SK-N-SH (cell line): Measurements from ENCODE around the gene ABCC4.

Experiments
- ELF1 ChIP-seq: IDR thresholded peaks from 2 replicates; pipeline ENCODE4 v1.4.0; 2012
- EP300 ChIP-seq, 2 experiments: IDR thresholded peaks; 2 replicates each; pipeline versions ENCODE4 v1.4.0 to v1.6.1; 2012; ENCODE audit warnings: borderline replicate concordance in 1 of 2, low read depth in 1 of 2, low read length in 1 of 2
- EZH2phosphoT487 ChIP-seq: fragments of 200-600 bp; sonication (generic); IDR thresholded peaks from 2 replicates; pipeline ENCODE4 v1.6.1; 2017; ENCODE audit warnings: low read depth, mixed run types, mild to moderate bottlenecking, antibody characterized with exemption, moderate library complexity, borderline replicate concordance
- FOXM1 ChIP-seq: IDR thresholded peaks from 2 replicates; pipeline ENCODE4 v1.4.0; 2012; ENCODE audit warnings: low read depth, mild to moderate bottlenecking
- JUND ChIP-seq: IDR thresholded peaks from 2 replicates; pipeline ENCODE4 v1.4.0; 2012
- POLR2AphosphoS5 ChIP-seq: IDR thresholded peaks from 2 replicates; pipeline ENCODE4 v1.6.1; 2012; ENCODE audit warnings: low read depth, low read length
- RAD21 ChIP-seq: IDR thresholded peaks from 2 replicates; pipeline ENCODE4 v1.6.1; 2012; ENCODE audit warnings: mild to moderate bottlenecking, low read length
- TAF1 ChIP-seq: IDR thresholded peaks from 2 replicates; pipeline ENCODE4 v1.6.1; 2012; ENCODE audit warnings: low read depth, mild to moderate bottlenecking, low read length, moderate library complexity, borderline replicate concordance
- YY1 ChIP-seq: IDR thresholded peaks from 2 replicates; pipeline ENCODE4 v1.4.0; 2012; ENCODE audit warnings: low read depth, mild to moderate bottlenecking
- TF ChIP-seq, protein P1 (sequence below): IDR thresholded peaks from 2 replicates; pipeline ENCODE4 v1.6.1; 2012; ENCODE audit warnings: mild to moderate bottlenecking, low read depth, low read length, moderate library complexity
- TF ChIP-seq, protein P2 (sequence below): fragments of 200-600 bp; sonication (generic); IDR thresholded peaks from 2 replicates; pipeline ENCODE4 v1.6.1; 2017; ENCODE audit warnings: antibody characterized with exemption, mild to moderate bottlenecking, moderate library complexity
- TF ChIP-seq, protein P3 (sequence below): fragments of 150-350 bp; IDR thresholded peaks from 2 replicates; pipeline ENCODE4 v1.6.1; 2017; ENCODE audit warnings: antibody characterized with exemption, low read length, low read depth, borderline replicate concordance

DNA sequence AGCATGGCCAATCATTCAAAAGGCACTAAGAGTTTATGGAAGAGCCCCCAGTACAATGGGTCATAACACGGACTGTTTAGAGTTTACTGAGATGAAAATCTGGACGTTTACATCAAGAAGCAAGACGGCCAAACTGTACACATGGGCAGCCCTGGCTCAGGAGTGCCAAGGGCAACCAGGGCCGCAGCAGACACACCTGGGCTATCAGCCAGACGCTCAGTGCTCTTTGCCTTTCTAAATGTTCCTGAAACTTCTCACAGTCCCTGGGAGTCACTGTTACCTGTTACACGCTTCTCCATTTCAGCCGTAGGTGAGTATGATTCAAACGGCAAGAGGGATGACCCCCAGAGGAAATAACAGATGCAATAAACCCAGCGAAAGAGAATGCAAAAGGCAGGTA, 64.5 kb downstream of the ABCC4 start:
- TF ChIP-seq POLR2AphosphoS5 (no peak), JUND (no peak), ELF1 (no peak), RAD21 (no peak), TAF1 (no peak), EZH2phosphoT487 (no peak), YY1 (no peak), EP300 (IDR thresholded peaks at IDR 0.05; ENCODE audit: borderline replicate concordance in 1 of 2, low read depth in 1 of 2, low read length in 1 of 2) (no peak), FOXM1 (no peak)
- TF ChIP-seq, protein P1, sequence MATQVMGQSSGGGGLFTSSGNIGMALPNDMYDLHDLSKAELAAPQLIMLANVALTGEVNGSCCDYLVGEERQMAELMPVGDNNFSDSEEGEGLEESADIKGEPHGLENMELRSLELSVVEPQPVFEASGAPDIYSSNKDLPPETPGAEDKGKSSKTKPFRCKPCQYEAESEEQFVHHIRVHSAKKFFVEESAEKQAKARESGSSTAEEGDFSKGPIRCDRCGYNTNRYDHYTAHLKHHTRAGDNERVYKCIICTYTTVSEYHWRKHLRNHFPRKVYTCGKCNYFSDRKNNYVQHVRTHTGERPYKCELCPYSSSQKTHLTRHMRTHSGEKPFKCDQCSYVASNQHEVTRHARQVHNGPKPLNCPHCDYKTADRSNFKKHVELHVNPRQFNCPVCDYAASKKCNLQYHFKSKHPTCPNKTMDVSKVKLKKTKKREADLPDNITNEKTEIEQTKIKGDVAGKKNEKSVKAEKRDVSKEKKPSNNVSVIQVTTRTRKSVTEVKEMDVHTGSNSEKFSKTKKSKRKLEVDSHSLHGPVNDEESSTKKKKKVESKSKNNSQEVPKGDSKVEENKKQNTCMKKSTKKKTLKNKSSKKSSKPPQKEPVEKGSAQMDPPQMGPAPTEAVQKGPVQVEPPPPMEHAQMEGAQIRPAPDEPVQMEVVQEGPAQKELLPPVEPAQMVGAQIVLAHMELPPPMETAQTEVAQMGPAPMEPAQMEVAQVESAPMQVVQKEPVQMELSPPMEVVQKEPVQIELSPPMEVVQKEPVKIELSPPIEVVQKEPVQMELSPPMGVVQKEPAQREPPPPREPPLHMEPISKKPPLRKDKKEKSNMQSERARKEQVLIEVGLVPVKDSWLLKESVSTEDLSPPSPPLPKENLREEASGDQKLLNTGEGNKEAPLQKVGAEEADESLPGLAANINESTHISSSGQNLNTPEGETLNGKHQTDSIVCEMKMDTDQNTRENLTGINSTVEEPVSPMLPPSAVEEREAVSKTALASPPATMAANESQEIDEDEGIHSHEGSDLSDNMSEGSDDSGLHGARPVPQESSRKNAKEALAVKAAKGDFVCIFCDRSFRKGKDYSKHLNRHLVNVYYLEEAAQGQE, result no peak
- TF ChIP-seq, protein P2, sequence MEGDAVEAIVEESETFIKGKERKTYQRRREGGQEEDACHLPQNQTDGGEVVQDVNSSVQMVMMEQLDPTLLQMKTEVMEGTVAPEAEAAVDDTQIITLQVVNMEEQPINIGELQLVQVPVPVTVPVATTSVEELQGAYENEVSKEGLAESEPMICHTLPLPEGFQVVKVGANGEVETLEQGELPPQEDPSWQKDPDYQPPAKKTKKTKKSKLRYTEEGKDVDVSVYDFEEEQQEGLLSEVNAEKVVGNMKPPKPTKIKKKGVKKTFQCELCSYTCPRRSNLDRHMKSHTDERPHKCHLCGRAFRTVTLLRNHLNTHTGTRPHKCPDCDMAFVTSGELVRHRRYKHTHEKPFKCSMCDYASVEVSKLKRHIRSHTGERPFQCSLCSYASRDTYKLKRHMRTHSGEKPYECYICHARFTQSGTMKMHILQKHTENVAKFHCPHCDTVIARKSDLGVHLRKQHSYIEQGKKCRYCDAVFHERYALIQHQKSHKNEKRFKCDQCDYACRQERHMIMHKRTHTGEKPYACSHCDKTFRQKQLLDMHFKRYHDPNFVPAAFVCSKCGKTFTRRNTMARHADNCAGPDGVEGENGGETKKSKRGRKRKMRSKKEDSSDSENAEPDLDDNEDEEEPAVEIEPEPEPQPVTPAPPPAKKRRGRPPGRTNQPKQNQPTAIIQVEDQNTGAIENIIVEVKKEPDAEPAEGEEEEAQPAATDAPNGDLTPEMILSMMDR, result no peak
- TF ChIP-seq, protein P3, sequence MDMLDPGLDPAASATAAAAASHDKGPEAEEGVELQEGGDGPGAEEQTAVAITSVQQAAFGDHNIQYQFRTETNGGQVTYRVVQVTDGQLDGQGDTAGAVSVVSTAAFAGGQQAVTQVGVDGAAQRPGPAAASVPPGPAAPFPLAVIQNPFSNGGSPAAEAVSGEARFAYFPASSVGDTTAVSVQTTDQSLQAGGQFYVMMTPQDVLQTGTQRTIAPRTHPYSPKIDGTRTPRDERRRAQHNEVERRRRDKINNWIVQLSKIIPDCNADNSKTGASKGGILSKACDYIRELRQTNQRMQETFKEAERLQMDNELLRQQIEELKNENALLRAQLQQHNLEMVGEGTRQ, result no peak
